ENCODE measurements around the gene ANO7. TPM values are rescaled to one million over a fixed set of nuclear protein-coding genes. Genes with fewer than 3 reads are reported as not detected.

ANO7 gene
- polyA plus RNA-seq, 1 donor from 2014 or later, result not detected

- peaks cover 7% of the 10 kb centered on the region for H3K36me3 ChIP-seq (ENCODE audit: insufficient read depth, low read length)
- no peak overlapping the region for H2AFZ ChIP-seq (ENCODE audit: low read depth, low read length)
- no peaks in the 10 kb centered on the region for H4K20me1 ChIP-seq (ENCODE audit: insufficient read depth)
- H3K27me3 ChIP-seq (ENCODE audit: insufficient read depth, low read depth, low read length), result no peaks in the 10 kb centered on the region
- H3K27ac ChIP-seq (ENCODE audit: low read length), result no peak overlapping the region
- H3K9ac ChIP-seq (ENCODE audit: low read length), result no peak overlapping the region
- no peak overlapping the region for H3K4me3 ChIP-seq (ENCODE audit: low read length)
- no peaks in the 10 kb centered on the region for H3K79me2 ChIP-seq (replicated peaks; ENCODE audit: insufficient read depth, low read length)
- no peak overlapping the region for H3K4me2 ChIP-seq (ENCODE audit: low read length)
- no peaks in the 10 kb centered on the region for H3K9me3 ChIP-seq (ENCODE audit: low read length)
- no peaks in the 10 kb centered on the region for H3F3A ChIP-seq (ENCODE audit: insufficient read depth, low read length, poor library complexity, severe bottlenecking)
- TF ChIP-seq EP300 (conservative IDR thresholded peaks at IDR 0.05; ENCODE audit: poor library complexity, severe bottlenecking), result no peak
- no peak for TF ChIP-seq SMC3 (conservative IDR thresholded peaks at IDR 0.05; ENCODE audit: poor library complexity)
- no peak for TF ChIP-seq RAD21 (conservative IDR thresholded peaks at IDR 0.05)
- no peaks in the 10 kb centered on the region for H3K9me2 ChIP-seq (ENCODE audit: insufficient read depth, low read length)
Measured at GRCh38 chr2:241224851-241225438, 36.5 kb downstream of the ANO7 start.

GRCh38 chr2:241225545-241225944 lies 37.1 kb downstream of the ANO7 start:
- Histone ChIP-seq H3K36me3 (ENCODE audit: insufficient read depth, low read length) (peaks cover 7% of the 10 kb centered on the region), H3K27ac (ENCODE audit: low read length) (no peak overlapping the region), H3K9me3 (ENCODE audit: low read length) (no peaks in the 10 kb centered on the region), H3K9ac (ENCODE audit: low read length) (no peak overlapping the region), H3K27me3 (ENCODE audit: insufficient read depth, low read depth, low read length) (no peaks in the 10 kb centered on the region), H3K4me3 (ENCODE audit: low read length) (no peak overlapping the region), H3K4me2 (ENCODE audit: low read length) (no peak overlapping the region), H4K20me1 (ENCODE audit: insufficient read depth) (no peaks in the 10 kb centered on the region), H3K9me2 (ENCODE audit: insufficient read depth, low read length) (no peaks in the 10 kb centered on the region), H3F3A (ENCODE audit: insufficient read depth, low read length, poor library complexity, severe bottlenecking) (no peaks in the 10 kb centered on the region), H3K79me2 (replicated peaks; ENCODE audit: insufficient read depth, low read length) (no peaks in the 10 kb centered on the region), H2AFZ (ENCODE audit: low read depth, low read length) (no peak overlapping the region)
- TF ChIP-seq RAD21 (conservative IDR thresholded peaks at IDR 0.05) (no peak), CTCF (IDR thresholded peaks at IDR 0.05; ENCODE audit: poor library complexity, severe bottlenecking) (no peak), TAF1 (IDR thresholded peaks at IDR 0.05; ENCODE audit: low read depth) (no peak), REST (IDR thresholded peaks at IDR 0.05; ENCODE audit: borderline replicate concordance) (no peak)

- Histone ChIP-seq H3K36me3 (ENCODE audit: insufficient read depth, low read length) (peaks cover 7% of the 10 kb centered on the region), H3F3A (ENCODE audit: insufficient read depth, low read length, poor library complexity, severe bottlenecking) (no peaks in the 10 kb centered on the region), H3K9ac (ENCODE audit: low read length) (no peak overlapping the region), H3K4me3 (ENCODE audit: low read length) (no peak overlapping the region), H3K79me2 (replicated peaks; ENCODE audit: insufficient read depth, low read length) (no peaks in the 10 kb centered on the region), H3K27ac (ENCODE audit: low read length) (no peak overlapping the region), H3K9me2 (ENCODE audit: insufficient read depth, low read length) (no peaks in the 10 kb centered on the region), H2AFZ (ENCODE audit: low read depth, low read length) (no peak overlapping the region), H3K27me3 (ENCODE audit: insufficient read depth, low read depth, low read length) (no peaks in the 10 kb centered on the region), H3K9me3 (ENCODE audit: low read length) (no peaks in the 10 kb centered on the region), H4K20me1 (ENCODE audit: insufficient read depth) (no peaks in the 10 kb centered on the region), H3K4me2 (ENCODE audit: low read length) (no peak overlapping the region)
- no peak for TF ChIP-seq MXI1 (conservative IDR thresholded peaks at IDR 0.05; ENCODE audit: poor library complexity, severe bottlenecking)
- no peak for TF ChIP-seq EZH2 (IDR thresholded peaks at IDR 0.05; ENCODE audit: borderline replicate concordance, insufficient read depth, low read length, poor library complexity, severe bottlenecking)
- TF ChIP-seq SMC3 (conservative IDR thresholded peaks at IDR 0.05; ENCODE audit: poor library complexity), result no peak
- TF ChIP-seq EP300 (conservative IDR thresholded peaks at IDR 0.05; ENCODE audit: poor library complexity, severe bottlenecking), result no peak
- TF ChIP-seq TAF1 (IDR thresholded peaks at IDR 0.05; ENCODE audit: low read depth), result no peak
- no peak for TF ChIP-seq POLR2AphosphoS5 (IDR thresholded peaks at IDR 0.05)
- no peak for TF ChIP-seq CTCF (IDR thresholded peaks at IDR 0.05; ENCODE audit: poor library complexity, severe bottlenecking)
- TF ChIP-seq REST (IDR thresholded peaks at IDR 0.05; ENCODE audit: borderline replicate concordance), result no peak
- no peak for TF ChIP-seq RAD21 (conservative IDR thresholded peaks at IDR 0.05)
Measured at GRCh38 chr2:241225983-241226382, 37.5 kb downstream of the ANO7 start.

Data from neural cell (in vitro differentiated cells).